Choroid plexus epithelial cell (primary cell): ENCODE data around the gene NRXN3.
A peak's percentile ranks its signal among the peaks of the same experiment; 100 is the strongest.
"Not testable (repeated sequence)": the region's sequence is repeated elsewhere in the genome, so short reads cannot be mapped to it uniquely, and the experiment has no call there.

Experiments
- DNase-seq: peaks from one replicate; pipeline ENCODE4 v3.0.0-alpha.2; 2010; ENCODE audit warnings: low read depth
- H3K4me3 ChIP-seq: 2 replicates; pipeline ENCODE4 v1.5.1; 2011; ENCODE audit warnings: low read depth, mild to moderate bottlenecking, control low read depth, low read length, moderate library complexity
- TF ChIP-seq, protein P1 (sequence below): conservative IDR thresholded peaks from 2 replicates; pipeline ENCODE4 v1.5.1; 2011; ENCODE audit warnings: low read depth, mild to moderate bottlenecking, control low read depth, inconsistent platforms, low read length, moderate library complexity

NRXN3 gene

GRCh38 chr14:78535041-78535440, 364.9 kb downstream of the NRXN3 start:
- DNase-seq = no peak
- H3K4me3 ChIP-seq = no peak overlapping the region
- TF ChIP-seq, protein P1, sequence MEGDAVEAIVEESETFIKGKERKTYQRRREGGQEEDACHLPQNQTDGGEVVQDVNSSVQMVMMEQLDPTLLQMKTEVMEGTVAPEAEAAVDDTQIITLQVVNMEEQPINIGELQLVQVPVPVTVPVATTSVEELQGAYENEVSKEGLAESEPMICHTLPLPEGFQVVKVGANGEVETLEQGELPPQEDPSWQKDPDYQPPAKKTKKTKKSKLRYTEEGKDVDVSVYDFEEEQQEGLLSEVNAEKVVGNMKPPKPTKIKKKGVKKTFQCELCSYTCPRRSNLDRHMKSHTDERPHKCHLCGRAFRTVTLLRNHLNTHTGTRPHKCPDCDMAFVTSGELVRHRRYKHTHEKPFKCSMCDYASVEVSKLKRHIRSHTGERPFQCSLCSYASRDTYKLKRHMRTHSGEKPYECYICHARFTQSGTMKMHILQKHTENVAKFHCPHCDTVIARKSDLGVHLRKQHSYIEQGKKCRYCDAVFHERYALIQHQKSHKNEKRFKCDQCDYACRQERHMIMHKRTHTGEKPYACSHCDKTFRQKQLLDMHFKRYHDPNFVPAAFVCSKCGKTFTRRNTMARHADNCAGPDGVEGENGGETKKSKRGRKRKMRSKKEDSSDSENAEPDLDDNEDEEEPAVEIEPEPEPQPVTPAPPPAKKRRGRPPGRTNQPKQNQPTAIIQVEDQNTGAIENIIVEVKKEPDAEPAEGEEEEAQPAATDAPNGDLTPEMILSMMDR = no peak

DNA sequence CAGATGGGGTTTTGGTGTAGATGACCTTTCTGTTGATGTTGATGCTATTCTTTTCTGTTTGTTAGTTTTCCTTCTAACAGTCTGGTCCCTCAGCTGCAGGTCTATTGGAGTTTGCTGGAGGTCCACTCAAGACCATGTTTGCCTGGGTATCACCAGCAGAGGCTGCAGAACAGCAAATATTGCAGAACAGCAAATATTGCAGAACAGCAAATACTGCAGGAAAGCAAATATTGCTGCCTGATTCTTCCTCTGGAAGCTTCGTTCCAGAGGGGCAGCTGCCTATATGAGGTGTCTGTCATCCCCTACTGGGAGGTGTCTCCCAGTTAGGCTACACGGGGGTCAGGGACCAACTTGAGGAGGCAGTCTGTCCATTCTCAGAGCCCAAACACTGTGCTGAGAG, 371.6 kb downstream of the NRXN3 start:
- not testable (repeated sequence) for H3K4me3 ChIP-seq, DNase-seq

DNA sequence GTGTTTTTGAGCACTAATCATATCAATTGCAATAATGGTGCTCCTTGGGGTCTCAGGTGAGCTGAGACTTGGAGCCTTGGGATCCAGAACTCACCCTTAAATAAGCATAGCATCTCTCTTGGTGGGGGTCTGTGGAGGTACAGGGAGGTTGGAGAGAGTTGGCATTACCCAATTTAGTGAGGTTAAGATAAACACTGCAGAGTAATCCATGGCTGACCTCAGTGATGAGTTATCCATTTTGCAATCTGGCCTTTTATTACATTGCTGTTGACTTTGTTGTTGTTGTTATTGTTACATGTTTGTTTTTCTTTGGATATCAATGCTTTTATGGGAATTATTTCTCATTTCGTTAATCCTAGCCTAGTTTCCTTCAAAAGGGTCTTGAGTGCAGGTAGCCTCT, 373.3 kb downstream of the NRXN3 start:
- no peak for DNase-seq
- TF ChIP-seq, protein P1 = no peak
- H3K4me3 ChIP-seq = no peak overlapping the region

- TF ChIP-seq, protein P1 = no peak
- no peak overlapping the region for H3K4me3 ChIP-seq
- DNase-seq = no peak
Measured at GRCh38 chr14:78561074-78561473, 390.9 kb downstream of the NRXN3 start.

- peak overlapping the region; percentile 17 for H3K4me3 ChIP-seq
- TF ChIP-seq, protein P1 = peak; percentile 86
- DNase-seq = peak; percentile 80
Measured at GRCh38 chr14:78566026-78566858, 396.1 kb downstream of the NRXN3 start.

GRCh38 chr14:78566859-78567172, 396.6 kb downstream of the NRXN3 start:
- DNase-seq = no peak
- no peak overlapping the region for H3K4me3 ChIP-seq
- TF ChIP-seq, protein P1 = no peak

- DNase-seq = peak; percentile 1
- H3K4me3 ChIP-seq = no peak overlapping the region
- TF ChIP-seq, protein P1 = no peak
Measured at GRCh38 chr14:78567343-78567742, 397.2 kb downstream of the NRXN3 start.

- not testable (repeated sequence) for DNase-seq, H3K4me3 ChIP-seq
Measured at GRCh38 chr14:78573736-78574135, 403.6 kb downstream of the NRXN3 start.
